HepG2 (cell line): Measurements from ENCODE around the gene KRT79. TPM values are rescaled to one million over a fixed set of nuclear protein-coding genes. Genes with fewer than 3 reads are reported as not detected.

ENCODE experiments used
- ATAC-seq: fragments of 200-7000 bp; cut with Tn5 transposase; 3 replicates; pipeline ENCODE4 v1.9.1; 2020; ENCODE audit warnings: mild to moderate bottlenecking, moderate library complexity
- BruUV-seq: library from RNA; stranded (reverse); fragments of 400-500 nt; replicated peaks from 2 replicates; lab custom pipeline; 2021; lab: Mats Ljungman, UMichigan
- CTCF ChIA-PET: fragments of 300-600 bp; formaldehyde crosslinking; extraction: SDS; loops from one replicate; lab custom pipeline; 2021; ENCODE audit warnings: low total read pairs, inconsistent platforms, low intra/inter-chr PET ratio; lab: Yijun Ruan, JAX
- POLR2A ChIA-PET: fragments of 350-600 bp; sonication (Branson Sonifier 250); formaldehyde crosslinking; loops from one replicate; lab custom pipeline; 2020; ENCODE audit warnings: antibody characterized with exemption, inconsistent platforms; lab: Yijun Ruan, JAX
- DNase-seq: peaks from one replicate; pipeline ENCODE4 v3.0.0-alpha.2; 2015; ENCODE audit warnings: low spot score
- FAIRE-seq: peaks from 3 replicates; lab custom pipeline; 2011; peaks lifted over from hg19 to GRCh38; lab: Jason Lieb, UNC
- H2AFZ ChIP-seq: one replicate; pipeline ENCODE4 v1.6.1; 2011; ENCODE audit warnings: low read length, inconsistent platforms
- H3K27ac ChIP-seq: fragments of 300-600 bp; 3 replicates; pipeline ENCODE4 v1.8.0; 2011; ENCODE audit warnings: mixed run types, mild to moderate bottlenecking, mixed read lengths, low read length, inconsistent platforms; ENCODE audit not compliant: insufficient read depth; ENCODE audit errors: extremely low read length
- H3K27me3 ChIP-seq, 2 experiments: fragments of 200-600 bp in 1 of 2; 2 replicates in 1 of 2; 3 replicates in 1 of 2; pipeline versions ENCODE4 v1.6.0 to v1.8.0; 2011; ENCODE audit warnings: low read length in 2 of 2, mild to moderate bottlenecking in 2 of 2, moderate library complexity in 2 of 2, inconsistent platforms in 1 of 2; ENCODE audit not compliant: insufficient read depth in 2 of 2, control insufficient read depth in 1 of 2
- H3K36me3 ChIP-seq, 2 experiments: fragments of 200-600 bp in 1 of 2; replicated peaks in 1 of 2; 2 replicates in 1 of 2; 3 replicates in 1 of 2; pipeline versions ENCODE4 v1.5.1 to v1.8.0; 2011; ENCODE audit warnings: low read length in 2 of 2, inconsistent platforms in 1 of 2; ENCODE audit not compliant: insufficient read depth in 2 of 2, control insufficient read depth in 1 of 2
- H3K4me1 ChIP-seq: 2 replicates; pipeline ENCODE4 v1.5.1; 2012; ENCODE audit warnings: low read length, inconsistent platforms; ENCODE audit not compliant: insufficient read depth
- H3K4me2 ChIP-seq: 2 replicates; pipeline ENCODE4 v1.6.0; 2011; ENCODE audit warnings: low read depth, low read length, inconsistent platforms
- H3K4me3 ChIP-seq, 3 experiments: fragments of 200-600 bp in 1 of 3; sonication (generic), shearing (Covaris generic) in 1 of 3; replicated peaks in 1 of 3; 2 replicates each; pipeline ENCODE4 v1.5.1; 2011 to 2016; ENCODE audit warnings: low read length in 3 of 3, inconsistent platforms in 2 of 3, low read depth in 2 of 3, mild to moderate bottlenecking in 2 of 3, control low read depth in 1 of 3, mixed read lengths in 1 of 3; ENCODE audit not compliant: insufficient read depth in 1 of 3
- H3K79me2 ChIP-seq: one replicate; pipeline ENCODE4 v1.6.1; 2011; ENCODE audit warnings: low read length, inconsistent platforms; ENCODE audit not compliant: insufficient read depth
- H3K9ac ChIP-seq: 2 replicates; pipeline ENCODE4 v1.6.0; 2011; ENCODE audit warnings: mild to moderate bottlenecking, low read depth, low read length, inconsistent platforms; ENCODE audit not compliant: insufficient read depth
- H3K9me3 ChIP-seq: 2 replicates; pipeline ENCODE4 v1.5.1; 2012; ENCODE audit warnings: mild to moderate bottlenecking, low read length
- H4K20me1 ChIP-seq: 2 replicates; pipeline ENCODE4 v1.6.0; 2011; ENCODE audit warnings: inconsistent platforms, mild to moderate bottlenecking, low read length, moderate library complexity; ENCODE audit not compliant: insufficient read depth
- CENPT ChIP-seq: sonication (generic); formaldehyde crosslinking; IDR thresholded peaks from 2 replicates; pipeline ENCODE4 v1.8.0; 2022; ENCODE audit warnings: low read depth, mild to moderate bottlenecking, moderate library complexity, missing genetic modification reagents
- ELF4 ChIP-seq: sonication (generic); formaldehyde crosslinking; IDR thresholded peaks from 2 replicates; pipeline ENCODE4 v1.5.0; 2020; ENCODE audit warnings: missing genetic modification reagents, mild to moderate bottlenecking, moderate library complexity, borderline replicate concordance
- GFI1 ChIP-seq: sonication (generic); formaldehyde crosslinking; IDR thresholded peaks from 2 replicates; pipeline ENCODE4 v1.5.0; 2020; ENCODE audit warnings: missing genetic modification reagents, mild to moderate bottlenecking, borderline replicate concordance
- IKZF4 ChIP-seq: sonication (generic); formaldehyde crosslinking; IDR thresholded peaks from 2 replicates; pipeline ENCODE4 v1.5.1; 2020; ENCODE audit warnings: borderline replicate concordance, mild to moderate bottlenecking, low read depth, missing genetic modification reagents; ENCODE audit errors: not compliant biosample characterization
- NFYC ChIP-seq: IDR thresholded peaks from 2 replicates; pipeline ENCODE4 v1.6.1; 2016; ENCODE audit warnings: missing genetic modification reagents, missing compliant biosample characterization
- XBP1 ChIP-seq: sonication (generic); formaldehyde crosslinking; IDR thresholded peaks from 2 replicates; pipeline ENCODE4 v1.5.0; 2020; ENCODE audit warnings: missing genetic modification reagents
- ZNF639 ChIP-seq: conservative IDR thresholded peaks from 2 replicates; pipeline ENCODE4 v1.6.1; 2018; ENCODE audit warnings: missing genetic modification reagents
- ZNF724P ChIP-seq: sonication (generic); formaldehyde crosslinking; IDR thresholded peaks from 2 replicates; pipeline ENCODE4 v1.8.0; 2022; ENCODE audit warnings: missing genetic modification reagents, borderline replicate concordance
- ZNF816 ChIP-seq: sonication (generic); formaldehyde crosslinking; IDR thresholded peaks from 2 replicates; pipeline ENCODE4 v1.8.0; 2022; ENCODE audit warnings: missing genetic modification reagents, mild to moderate bottlenecking, borderline replicate concordance
- ZNF883 ChIP-seq: sonication (generic); formaldehyde crosslinking; IDR thresholded peaks from 2 replicates; pipeline ENCODE4 v1.5.1; 2020; ENCODE audit warnings: mild to moderate bottlenecking, missing genetic modification reagents; ENCODE audit errors: not compliant biosample characterization
- WGBS: methylation state at CpG from one replicate; pipeline ENCODE4 v1.1.6; 2017; ENCODE audit warnings: low lambda C conversion rate; 5-methylcytosine and 5-hydroxymethylcytosine counted together
- in situ Hi-C: cut with HindIII; loops from 2 replicates; pipeline ENCODE4 v1.10.0; 2017; ENCODE audit warnings: low pct_unique_long_range_greater_than_20kb; ENCODE audit not compliant: extremely low pct_ligation_motif_present
- intact Hi-C: fragments of 100-400 bp; cut with micrococcal nuclease; formaldehyde crosslinking; loops from one replicate; pipeline ENCODE4 v1.10.0; 2022; ENCODE audit not compliant: unreplicated experiment
- polyA plus RNA-seq, 8 experiments: library from polyadenylated mRNA; depleted of rRNA in 3 of 8; stranded (reverse) in 7 of 8; unstranded in 1 of 8; fragments of >200 nt; fragmentation: Illumina TruSeq in 4 of 8; extraction: Trizol in 4 of 8; gene quantifications; 2 replicates each; pipeline versions ENCODE4 v1.2.1 to v1.2.3, GENCODE V29; 2011 to 2016; ENCODE audit warnings: low read depth in 4 of 8, missing spikeins in 1 of 8, mixed read lengths in 1 of 8; ENCODE audit not compliant: insufficient read depth in 1 of 8
- total RNA-seq, 5 experiments: library from RNA; depleted of rRNA; stranded (reverse); fragments of >200 nt; fragmentation: Illumina TruSeq; extraction: Trizol; gene quantifications; 2 replicates each; pipeline ENCODE4 v1.2.3, GENCODE V29; 2016; ENCODE audit warnings: low read depth in 1 of 5
- TF ChIP-seq, protein P1 (sequence below): sonication (generic); formaldehyde crosslinking; IDR thresholded peaks from 2 replicates; pipeline ENCODE4 v1.4.0; 2020; ENCODE audit warnings: mild to moderate bottlenecking, missing genetic modification reagents
- TF ChIP-seq, protein P2 (sequence below): sonication (generic); formaldehyde crosslinking; IDR thresholded peaks from 2 replicates; pipeline ENCODE4 v1.5.0; 2020; ENCODE audit warnings: missing genetic modification reagents

The KRT79 gene
- total and polyA plus RNA-seq, 2 of the 13 experiments (the other 11 are each of a cell fraction or from before 2014, with no cell fraction given): 0.09 TPM; not detected in 1

GRCh38 chr12:52845946-52846345 is 11.8 kb upstream of the KRT79 start:
- Histone ChIP-seq H3K27ac (no peak overlapping the region), H3K4me1 (no peaks in the 10 kb centered on the region), H3K9me3 (no peaks in the 10 kb centered on the region), H3K79me2 (no peaks in the 10 kb centered on the region), H3K4me3 (no peak overlapping the region), H3K36me3 (no peaks in the 10 kb centered on the region), H2AFZ (no peak overlapping the region), H3K9ac (no peak overlapping the region)
- CTCF ChIA-PET: no interaction called here
- no TSS peak for BruUV-seq
- intact Hi-C loops: no loop called here
- TF ChIP-seq ELF4 (CRISPR knock-in tag) (no peak), CENPT (CRISPR knock-in tag) (no peak), NFYC (CRISPR knock-in tag) (no peak), GFI1 (CRISPR knock-in tag) (no peak), ZNF816 (CRISPR knock-in tag) (no peak), ZNF724P (CRISPR knock-in tag) (no peak), ZNF883 (CRISPR knock-in tag) (no peak), XBP1 (CRISPR knock-in tag) (no peak), ZNF639 (CRISPR knock-in tag) (no peak), IKZF4 (CRISPR knock-in tag) (no peak)
- TF ChIP-seq, protein P1, sequence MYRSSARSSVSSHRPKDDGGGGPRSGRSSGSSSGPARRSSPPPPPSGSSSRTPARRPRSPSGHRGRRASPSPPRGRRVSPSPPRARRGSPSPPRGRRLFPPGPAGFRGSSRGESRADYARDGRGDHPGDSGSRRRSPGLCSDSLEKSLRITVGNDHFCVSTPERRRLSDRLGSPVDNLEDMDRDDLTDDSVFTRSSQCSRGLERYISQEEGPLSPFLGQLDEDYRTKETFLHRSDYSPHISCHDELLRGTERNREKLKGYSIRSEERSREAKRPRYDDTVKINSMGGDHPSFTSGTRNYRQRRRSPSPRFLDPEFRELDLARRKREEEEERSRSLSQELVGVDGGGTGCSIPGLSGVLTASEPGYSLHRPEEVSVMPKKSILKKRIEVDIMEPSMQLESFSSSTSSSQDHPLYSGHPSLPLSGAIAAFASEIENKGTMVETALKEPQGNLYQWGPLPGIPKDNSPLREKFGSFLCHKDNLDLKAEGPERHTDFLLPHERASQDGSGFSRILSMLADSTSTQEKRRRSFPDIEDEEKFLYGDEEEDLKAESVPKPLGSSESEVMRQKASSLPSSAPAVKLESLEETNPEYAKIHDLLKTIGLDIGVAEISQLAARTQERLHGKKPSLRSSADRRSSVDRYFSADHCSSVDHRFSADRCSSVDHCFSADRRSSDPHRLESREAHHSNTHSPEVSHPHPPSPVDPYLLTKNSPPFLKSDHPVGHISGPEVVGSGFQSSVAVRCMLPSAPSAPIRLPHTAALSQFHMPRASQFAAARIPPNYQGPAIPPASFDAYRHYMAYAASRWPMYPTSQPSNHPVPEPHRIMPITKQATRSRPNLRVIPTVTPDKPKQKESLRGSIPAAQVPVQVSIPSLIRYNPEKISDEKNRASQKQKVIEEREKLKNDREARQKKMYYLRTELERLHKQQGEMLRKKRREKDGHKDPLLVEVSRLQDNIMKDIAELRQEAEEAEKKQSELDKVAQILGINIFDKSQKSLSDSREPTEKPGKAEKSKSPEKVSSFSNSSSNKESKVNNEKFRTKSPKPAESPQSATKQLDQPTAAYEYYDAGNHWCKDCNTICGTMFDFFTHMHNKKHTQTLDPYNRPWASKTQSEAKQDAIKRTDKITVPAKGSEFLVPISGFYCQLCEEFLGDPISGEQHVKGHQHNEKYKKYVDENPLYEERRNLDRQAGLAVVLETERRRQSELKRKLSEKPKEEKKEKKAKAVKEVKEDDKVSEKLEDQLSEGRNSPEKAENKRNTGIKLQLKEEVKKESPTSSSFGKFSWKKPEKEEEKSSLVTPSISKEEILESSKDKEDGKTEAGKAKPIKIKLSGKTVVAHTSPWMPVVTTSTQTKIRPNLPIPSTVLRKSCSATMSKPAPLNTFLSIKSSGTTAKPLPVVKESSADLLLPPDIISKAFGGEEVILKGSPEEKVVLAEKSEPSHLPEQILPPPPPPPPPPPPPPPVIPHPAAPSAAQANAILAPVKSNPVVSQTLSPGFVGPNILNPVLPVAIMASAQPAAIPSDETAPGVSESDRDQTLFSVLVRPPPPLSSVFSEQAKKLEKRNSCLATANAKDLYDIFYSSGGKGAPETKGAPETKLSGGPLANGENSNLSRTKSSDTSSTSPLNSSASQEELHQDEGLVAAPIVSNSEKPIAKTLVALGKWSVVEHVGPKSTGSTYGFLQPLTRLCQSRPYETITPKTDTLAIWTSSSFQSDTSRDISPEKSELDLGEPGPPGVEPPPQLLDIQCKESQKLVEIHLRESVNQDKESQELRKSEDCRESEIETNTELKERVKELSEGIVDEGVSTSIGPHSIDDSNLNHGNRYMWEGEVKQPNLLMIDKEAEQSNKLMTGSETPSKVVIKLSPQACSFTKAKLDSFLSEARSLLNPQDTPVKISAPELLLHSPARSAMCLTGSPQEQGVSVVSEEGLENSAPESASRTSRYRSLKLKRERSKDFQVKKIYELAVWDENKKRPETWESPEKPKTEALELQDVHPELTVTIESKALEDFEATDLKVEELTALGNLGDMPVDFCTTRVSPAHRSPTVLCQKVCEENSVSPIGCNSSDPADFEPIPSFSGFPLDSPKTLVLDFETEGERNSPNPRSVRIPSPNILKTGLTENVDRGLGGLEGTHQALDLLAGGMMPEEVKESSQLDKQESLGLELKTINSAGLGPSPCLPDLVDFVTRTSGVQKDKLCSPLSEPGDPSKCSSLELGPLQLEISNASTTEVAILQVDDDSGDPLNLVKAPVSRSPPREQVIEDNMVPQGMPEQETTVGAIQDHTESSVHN (CRISPR knock-in tag): no peak
- TF ChIP-seq, protein P2, sequence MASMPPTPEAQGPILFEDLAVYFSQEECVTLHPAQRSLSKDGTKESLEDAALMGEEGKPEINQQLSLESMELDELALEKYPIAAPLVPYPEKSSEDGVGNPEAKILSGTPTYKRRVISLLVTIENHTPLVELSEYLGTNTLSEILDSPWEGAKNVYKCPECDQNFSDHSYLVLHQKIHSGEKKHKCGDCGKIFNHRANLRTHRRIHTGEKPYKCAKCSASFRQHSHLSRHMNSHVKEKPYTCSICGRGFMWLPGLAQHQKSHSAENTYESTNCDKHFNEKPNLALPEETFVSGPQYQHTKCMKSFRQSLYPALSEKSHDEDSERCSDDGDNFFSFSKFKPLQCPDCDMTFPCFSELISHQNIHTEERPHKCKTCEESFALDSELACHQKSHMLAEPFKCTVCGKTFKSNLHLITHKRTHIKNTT: no peak
- TF ChIP-seq, all 625 proteins: peak for 0
- H3K4me2 ChIP-seq: no peak overlapping the region
- 0% methylated on average over 1 of the region's 1 CpG for WGBS
- H3K27me3 ChIP-seq: peaks cover 3 to 37% of the 10 kb centered on the region in 2 experiments; a peak in 3 of 5 replicates
- in situ Hi-C loops: no loop called here
- ATAC-seq (no peak), DNase-seq (no peak), FAIRE-seq (no peak)
- POLR2A ChIA-PET: no interaction called here
- H4K20me1 ChIP-seq: no peaks in the 10 kb centered on the region
